ENCODE measurements around the gene SMIM35.
"Not testable (repeated sequence)": the region's sequence is repeated elsewhere in the genome, so short reads cannot be mapped to it uniquely, and the experiment has no call there.

The SMIM35 gene

GRCh38 chr11:118078911-118079411 lies 7.8 kb downstream of the SMIM35 start:
- no peak for DNase-seq

DNA sequence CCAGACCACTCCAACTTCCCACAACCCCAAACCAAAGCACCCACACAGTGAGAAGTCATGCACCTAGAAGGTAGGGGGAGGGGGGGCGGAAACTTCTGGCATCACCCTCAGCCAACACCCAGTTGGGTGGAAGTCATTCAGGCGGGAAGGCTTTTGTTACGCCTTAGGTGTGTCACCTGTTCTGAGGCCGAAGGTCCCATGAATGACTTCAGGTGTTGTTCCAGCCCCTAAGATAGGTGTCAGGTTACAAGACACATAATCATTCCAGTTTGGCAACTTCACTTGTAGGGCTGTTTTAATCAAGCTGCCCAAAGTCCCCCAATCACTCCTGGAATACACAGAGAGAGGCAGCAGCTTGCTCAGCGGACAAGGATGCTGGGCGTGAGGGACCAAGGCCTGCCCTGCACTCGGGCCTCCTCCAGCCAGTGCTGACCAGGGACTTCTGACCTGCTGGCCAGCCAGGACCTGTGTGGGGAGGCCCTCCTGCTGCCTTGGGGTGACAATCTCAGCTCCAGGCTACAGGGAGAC lies 9.9 kb downstream of the SMIM35 start, which contains the start of gene TMPRSS4:
TMPRSS4 (plus strand) TSS at position 325 of the 528 bp plus-strand sequence. CDS start 225 bp downstream, outside the sequence.
- DNase-seq: no peak

GRCh38 chr11:118074785-118075184 lies 12.0 kb downstream of the SMIM35 start:
- DNase-seq: no peak

DNA sequence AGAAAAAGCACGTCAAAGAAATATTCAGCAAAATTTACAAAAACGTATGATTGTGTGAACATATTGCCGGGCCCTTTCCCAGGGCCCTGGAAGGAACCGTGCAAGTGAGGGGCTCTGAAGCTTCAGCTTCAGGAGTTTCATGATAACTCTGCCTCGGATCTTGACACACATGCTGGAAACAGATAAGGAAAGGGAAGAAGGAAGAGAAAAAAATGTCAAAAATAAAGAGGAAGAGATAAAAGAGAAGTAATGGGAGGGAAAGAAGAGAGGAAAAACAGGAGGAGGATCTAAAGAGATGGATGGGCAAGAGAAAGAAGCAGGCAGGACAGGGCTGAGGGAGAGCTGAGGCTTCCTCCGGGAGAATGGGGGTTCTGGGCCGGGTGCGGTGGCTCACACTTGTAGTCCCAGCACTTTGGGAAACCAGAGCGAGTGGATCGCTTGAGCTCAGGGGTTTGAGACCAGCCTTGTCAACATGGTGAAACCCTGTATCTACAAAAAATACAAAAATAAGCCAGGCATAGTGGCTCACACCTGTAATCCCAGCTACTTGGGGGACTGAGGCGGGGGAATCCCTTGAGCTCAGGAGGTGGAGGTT lies 12.6 kb downstream of the SMIM35 start:
- no peak for DNase-seq

GRCh38 chr11:118073554-118073953 lies 13.2 kb downstream of the SMIM35 start:
- no peak for DNase-seq

DNA sequence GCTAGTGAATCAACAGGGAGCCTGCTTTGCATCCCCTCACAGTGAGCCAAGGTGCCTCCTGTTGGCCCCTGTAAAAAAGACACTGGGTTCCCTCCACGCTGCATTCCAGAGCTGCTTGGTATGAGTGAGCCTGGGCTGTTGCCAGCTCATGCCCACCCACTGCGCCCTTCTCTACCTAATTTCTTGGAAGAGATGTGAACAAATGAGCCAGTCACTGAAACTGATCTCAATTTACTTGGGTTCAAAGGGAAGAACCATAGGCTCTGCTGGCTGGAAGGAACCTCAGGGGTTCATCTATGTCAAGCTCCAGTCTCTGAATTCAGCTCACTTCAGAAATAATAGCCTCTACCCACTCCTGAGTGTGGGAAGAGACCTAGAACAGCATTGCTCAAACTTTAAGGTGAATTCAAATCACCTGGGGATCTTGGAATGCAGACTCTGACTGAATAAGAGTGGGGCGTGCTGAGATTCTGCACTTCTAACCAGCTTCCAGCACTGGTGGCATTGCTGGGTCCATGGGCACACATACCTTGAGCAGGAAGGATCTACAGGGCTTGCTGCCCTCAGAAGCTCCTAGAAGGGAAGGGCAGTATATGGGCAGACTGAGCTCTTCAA lies 15.2 kb downstream of the SMIM35 start:
- no peak for DNase-seq

DNA sequence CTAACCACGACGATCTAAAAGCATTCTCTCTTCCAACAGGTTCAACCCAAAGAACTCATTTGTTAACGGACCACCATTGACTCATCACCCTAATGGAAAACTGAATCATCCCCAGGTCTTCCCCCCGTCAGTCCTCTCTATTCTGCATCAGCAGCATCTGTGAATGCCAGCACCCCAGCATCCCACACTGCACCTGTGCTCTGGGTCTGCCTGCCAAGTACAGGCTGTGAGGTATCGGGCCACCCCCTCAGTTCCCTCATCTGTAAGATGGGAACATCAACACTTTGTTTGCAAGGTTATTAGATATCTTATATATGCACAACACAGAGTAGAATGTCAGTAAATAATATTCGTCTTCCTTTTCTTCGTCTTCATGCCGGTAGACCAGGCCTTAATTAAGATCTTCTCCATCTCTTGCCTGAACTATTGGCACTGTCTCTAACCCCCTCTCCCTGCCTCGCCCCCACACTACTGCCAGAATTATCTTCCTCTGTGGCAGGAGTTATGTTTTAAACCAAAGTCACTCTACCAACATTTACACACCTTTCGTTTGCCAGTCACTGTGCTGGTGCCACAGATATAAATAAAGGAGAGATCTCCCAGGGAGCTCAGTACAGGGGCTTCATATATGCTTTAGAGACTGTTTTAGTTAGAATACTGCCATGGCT lies 17.7 kb downstream of the SMIM35 start:
- DNase-seq: no peak

DNA sequence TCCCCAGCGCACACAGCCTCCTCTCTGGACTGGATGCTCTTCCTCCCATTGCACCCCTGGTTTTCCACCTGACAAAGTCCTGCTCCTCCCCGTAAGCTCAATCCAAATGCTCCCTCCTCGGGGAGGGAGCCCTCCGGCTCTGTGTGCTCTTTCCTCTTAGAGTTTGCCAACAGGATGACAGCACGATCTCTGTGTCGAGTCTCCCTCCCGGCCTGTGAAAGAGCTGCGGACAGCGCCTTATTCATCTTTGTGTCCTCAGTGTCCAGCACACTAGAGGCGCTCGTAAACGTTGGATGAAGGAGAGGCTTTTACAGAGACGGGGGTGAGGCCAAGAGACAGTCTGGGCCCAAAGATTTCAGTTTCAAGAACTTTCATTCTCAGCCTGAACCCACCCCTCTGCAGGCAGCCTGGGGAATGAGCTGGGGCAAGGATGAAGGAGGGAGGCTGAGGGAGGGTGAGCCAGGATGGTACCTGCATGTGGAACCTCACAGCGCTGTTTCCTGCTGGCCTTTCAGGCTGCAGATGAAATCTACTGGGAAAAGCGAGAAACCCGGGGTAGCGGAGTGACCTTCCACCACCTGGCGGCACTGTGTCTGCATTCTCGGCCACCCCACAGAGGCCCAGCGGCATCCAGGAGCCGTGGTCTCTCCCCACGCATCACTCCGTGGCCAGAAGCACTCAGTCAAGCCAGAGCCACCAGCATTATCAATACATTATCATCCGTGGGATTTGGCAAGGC lies 18.4 kb downstream of the SMIM35 start:
- DNase-seq: no peak

- DNase-seq: no peak
Measured at GRCh38 chr11:118067006-118067405, 19.8 kb downstream of the SMIM35 start.

GRCh38 chr11:118065384-118065783 lies 21.4 kb downstream of the SMIM35 start:
- no peak for DNase-seq

DNA sequence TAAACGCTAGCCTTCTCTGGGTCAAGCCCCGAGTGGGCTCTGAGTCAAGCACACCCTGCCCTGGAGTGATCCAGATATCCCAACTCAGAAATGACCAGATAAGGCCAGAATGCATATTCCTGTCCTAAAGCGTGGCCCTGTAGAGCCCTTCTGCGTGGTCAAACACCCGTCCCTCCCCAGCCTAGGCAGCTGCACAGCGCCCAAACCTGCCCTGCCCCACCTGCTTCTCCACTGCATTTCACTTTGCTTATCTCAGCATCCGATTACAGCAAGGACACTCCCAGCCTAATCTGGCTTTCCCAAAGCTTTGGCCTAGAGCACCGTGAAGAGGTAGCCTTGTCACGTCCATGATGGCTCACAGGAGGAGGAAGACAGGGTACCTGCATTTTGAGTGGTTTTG lies 21.8 kb downstream of the SMIM35 start:
- DNase-seq: no peak

- not testable (repeated sequence) for DNase-seq
Measured at GRCh38 chr11:118062631-118063030, 24.1 kb downstream of the SMIM35 start.

- DNase-seq: not testable (repeated sequence)
Measured at GRCh38 chr11:118062181-118062580, 24.6 kb downstream of the SMIM35 start.

DNA sequence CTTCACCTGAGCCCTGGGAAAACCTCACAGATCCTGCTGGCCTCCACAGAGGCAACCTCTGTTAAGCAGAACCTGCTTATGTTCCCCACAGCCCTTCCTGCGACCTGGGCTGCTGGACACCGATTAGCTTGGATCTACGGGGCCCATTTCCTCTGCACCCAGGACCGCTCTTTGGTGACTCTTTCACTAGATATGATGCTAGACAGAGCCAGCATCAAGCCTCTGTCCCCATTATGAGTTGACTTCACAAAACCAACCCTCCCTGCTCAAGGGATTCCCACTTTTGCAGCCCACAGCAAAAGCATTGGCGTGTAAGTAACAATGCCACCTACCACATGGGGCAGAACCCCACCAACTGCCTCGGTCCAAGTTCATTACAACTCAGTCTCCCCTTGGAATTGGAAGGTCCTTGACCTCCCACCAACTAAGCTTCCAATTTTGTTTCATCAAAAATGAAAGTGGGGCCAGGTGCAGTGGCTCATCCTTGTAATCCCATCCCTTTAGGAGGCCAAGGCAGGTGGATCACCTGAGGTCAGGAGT lies 25.1 kb downstream of the SMIM35 start:
- DNase-seq: no peak

- no peak for DNase-seq
Measured at GRCh38 chr11:118060869-118061268, 25.9 kb downstream of the SMIM35 start.

DNA sequence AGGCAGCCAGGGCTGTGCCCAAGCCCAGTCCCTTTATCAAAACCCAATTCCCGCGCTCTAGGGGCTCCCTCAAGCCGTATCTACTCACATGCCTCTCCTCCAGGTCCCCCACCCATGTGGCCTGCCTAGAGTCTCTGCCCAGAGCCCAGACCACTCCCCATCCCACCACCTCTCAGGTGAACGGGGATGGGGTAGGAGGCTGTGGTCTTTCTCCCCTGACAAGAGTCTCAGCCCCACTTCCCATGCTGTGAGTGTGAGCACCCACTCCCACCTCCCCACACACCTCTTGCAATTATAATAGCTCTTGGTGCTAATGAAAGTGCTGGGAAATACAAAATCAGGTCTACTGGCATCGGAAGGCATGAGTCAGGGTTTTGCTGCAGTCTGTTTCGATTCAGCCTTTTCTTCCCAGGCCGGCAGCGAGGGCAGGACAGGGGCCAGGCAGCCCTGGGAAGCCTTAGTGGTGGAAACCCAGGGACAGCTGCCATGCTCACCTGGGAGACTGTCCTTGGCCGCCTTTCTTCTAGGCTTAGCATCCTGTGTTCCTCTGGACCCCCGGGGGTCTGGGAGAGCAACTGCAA lies 26.6 kb downstream of the SMIM35 start:
- DNase-seq: no peak

DNA sequence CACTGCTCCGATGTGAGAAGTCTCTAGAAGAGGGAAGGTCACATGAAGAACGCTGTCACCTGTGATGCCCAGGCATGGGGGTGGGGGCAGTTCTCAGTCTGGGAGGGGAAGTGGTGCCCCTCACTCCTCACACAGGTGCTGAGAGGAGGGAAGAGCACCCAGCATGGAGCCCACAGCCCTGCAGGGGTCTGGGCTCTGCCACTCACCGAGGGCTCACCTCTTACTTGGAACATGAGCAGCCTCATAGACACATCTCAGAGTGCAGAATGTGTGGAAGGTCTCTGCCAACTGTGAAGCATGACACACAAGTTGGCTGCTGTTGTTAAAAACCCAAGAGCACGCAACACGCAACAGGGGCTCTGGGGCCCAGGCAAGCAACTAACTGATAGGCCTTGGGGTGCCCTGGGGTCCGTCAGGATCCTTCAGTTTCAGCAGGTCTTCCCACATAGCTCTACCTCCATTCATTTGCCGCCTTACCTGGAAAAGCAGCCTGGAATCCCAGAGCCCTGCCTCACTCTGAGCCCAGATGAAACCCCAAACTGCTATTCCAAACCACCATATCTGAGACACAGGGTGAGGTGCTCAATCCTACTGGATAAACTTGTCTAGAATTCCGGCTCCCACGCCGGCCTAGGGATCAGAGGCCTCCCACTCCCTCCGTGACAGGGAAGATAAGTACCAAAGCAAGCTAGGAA lies 27.4 kb downstream of the SMIM35 start:
- DNase-seq: no peak

DNA sequence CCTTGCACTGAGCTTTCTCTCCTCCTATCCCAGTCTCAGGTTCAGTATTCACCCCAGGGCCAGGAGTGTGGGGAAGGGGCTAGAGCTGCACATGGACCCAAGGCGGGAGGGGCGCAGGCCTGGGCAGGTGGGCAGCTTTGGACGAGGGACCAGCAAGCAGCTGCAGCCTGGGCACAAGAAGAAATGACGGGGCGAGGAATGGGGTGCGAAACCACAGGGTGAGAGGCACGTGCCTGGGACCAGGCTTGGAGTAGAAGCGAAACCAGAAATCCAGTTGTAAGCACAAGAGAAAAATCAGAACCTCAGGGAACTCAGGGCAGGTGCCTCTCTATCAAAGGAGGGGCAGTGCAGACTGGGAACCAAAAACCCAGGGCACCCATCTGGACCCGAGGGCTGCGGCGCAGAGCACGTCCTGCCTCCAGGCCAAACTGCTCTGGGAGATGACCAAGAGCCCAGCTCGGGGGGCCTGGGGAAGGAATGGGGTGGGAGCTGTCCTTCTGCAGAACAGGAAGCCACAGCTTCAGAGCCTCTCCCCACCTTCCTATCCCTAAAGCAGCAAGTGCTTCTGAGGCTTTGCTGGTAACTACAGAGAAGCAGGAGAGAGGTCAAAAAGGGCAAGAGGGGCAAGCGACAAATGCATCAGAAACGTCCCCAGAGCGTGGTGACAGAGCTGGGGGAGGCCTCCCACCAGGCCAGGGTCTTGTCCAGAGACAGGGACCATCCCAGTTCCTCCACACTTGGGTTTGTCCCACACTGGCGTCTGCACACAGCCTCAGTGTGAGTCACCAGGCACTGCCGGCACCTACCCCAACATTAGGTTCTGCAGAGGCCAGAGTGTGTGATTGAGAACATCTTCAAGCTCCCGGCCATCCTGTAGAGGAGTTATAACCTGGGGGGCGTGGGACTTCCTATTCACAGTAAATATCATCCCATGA lies 28.2 kb downstream of the SMIM35 start:
- no peak for DNase-seq

DNA sequence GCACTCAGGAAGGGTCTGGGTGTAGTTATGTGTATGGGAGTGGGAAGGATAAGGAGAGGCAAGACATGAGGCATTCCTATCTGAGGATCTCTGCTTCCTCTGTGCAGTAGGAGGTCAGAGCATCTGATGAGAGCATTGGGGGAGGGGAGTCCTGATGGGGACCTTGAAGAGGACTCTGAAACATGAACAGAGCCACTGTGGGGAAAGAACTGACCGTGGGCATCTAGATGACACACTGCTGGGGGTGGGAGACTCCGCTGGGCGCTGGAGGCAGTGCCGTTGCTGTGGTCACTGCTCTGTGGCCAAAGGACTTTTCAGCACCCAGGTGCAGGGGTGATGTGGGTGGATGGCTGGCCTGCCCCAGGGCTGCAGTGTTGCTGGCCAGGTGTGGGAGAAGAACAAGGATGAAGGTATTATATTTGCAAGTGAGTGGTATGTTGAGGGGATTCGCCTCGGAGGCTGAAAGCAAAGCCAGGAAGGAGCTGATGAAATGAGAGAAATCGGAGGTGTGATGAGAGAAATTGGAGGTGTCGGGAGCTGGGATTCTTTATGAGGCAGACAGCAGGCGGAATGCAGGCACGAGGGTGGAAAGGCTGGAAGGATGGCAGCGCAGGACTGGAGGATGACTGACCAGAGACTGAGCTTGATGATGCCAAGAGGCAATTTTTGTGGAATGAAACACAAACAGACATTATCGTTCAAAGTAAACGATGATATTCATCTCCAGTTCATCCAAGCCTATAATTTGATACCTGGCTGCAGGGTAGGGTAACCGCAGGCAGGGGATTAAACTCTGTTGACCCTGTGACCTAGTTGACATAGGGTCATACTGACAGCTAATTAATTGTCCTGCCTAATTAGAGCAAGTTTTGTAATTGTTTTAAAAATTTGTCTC lies 29.3 kb downstream of the SMIM35 start:
- DNase-seq: no peak

- no peak for DNase-seq
Measured at GRCh38 chr11:118056806-118057205, 30.0 kb downstream of the SMIM35 start.
